CMK (cell line): Measurements from ENCODE around the gene FHL3.
"Not testable (repeated sequence)": the region's sequence is repeated elsewhere in the genome, so short reads cannot be mapped to it uniquely, and the experiment has no call there.

Experiments used
- DNase-seq: peaks from one replicate; pipeline ENCODE4 v3.0.0-alpha.2; 2010; ENCODE audit warnings: low read depth

FHL3 gene

GRCh38 chr1:38034871-38035270, 29.6 kb upstream of the FHL3 start:
- no peak for DNase-seq

- DNase-seq = not testable (repeated sequence)
Observed at GRCh38 chr1:38032992-38033391, 27.7 kb upstream of the FHL3 start.

GRCh38 chr1:38031513-38031866, 26.2 kb upstream of the FHL3 start:
- DNase-seq = no peak

- no peak for DNase-seq
Observed at GRCh38 chr1:38030596-38031512, 25.5 kb upstream of the FHL3 start.

- DNase-seq = no peak
Observed at GRCh38 chr1:38029685-38030511, 24.6 kb upstream of the FHL3 start.

- DNase-seq = no peak
Observed at GRCh38 chr1:38029081-38029681, 23.9 kb upstream of the FHL3 start.

- DNase-seq = no peak
Observed at GRCh38 chr1:38028671-38029070, 23.4 kb upstream of the FHL3 start.

GRCh38 chr1:38028105-38028591, 22.8 kb upstream of the FHL3 start:
- no peak for DNase-seq

GRCh38 chr1:38027201-38028104, 22.1 kb upstream of the FHL3 start:
- DNase-seq = no peak

- DNase-seq = no peak
Observed at GRCh38 chr1:38026592-38027200, 21.4 kb upstream of the FHL3 start.

- no peak for DNase-seq
Observed at GRCh38 chr1:38025664-38026063, 20.4 kb upstream of the FHL3 start.

GRCh38 chr1:38025233-38025632, 19.9 kb upstream of the FHL3 start:
- no peak for DNase-seq

- no peak for DNase-seq
Observed at GRCh38 chr1:38022810-38023209, 17.5 kb upstream of the FHL3 start.

GRCh38 chr1:38021969-38022368, 16.7 kb upstream of the FHL3 start:
- DNase-seq = no peak

- DNase-seq = no peak
Observed at GRCh38 chr1:38020396-38020795, 15.1 kb upstream of the FHL3 start.

GRCh38 chr1:38018864-38019343, 13.6 kb upstream of the FHL3 start:
- DNase-seq = no peak

GRCh38 chr1:38015978-38016725, 10.8 kb upstream of the FHL3 start:
- no peak for DNase-seq

GRCh38 chr1:38014724-38015424, 9.6 kb upstream of the FHL3 start:
- DNase-seq = no peak

- DNase-seq = no peak
Observed at GRCh38 chr1:38014171-38014570, 8.9 kb upstream of the FHL3 start.

- no peak for DNase-seq
Observed at GRCh38 chr1:38013227-38013622, 7.9 kb upstream of the FHL3 start.
